ENCODE results near the gene KIF26B. TPM values are rescaled to one million over a fixed set of nuclear protein-coding genes. Genes with fewer than 3 reads are reported as not detected.

KIF26B gene
- total RNA-seq, 6 experiments from 2014 or later = 0.31 to 0.55 (median 0.35) TPM

DNA sequence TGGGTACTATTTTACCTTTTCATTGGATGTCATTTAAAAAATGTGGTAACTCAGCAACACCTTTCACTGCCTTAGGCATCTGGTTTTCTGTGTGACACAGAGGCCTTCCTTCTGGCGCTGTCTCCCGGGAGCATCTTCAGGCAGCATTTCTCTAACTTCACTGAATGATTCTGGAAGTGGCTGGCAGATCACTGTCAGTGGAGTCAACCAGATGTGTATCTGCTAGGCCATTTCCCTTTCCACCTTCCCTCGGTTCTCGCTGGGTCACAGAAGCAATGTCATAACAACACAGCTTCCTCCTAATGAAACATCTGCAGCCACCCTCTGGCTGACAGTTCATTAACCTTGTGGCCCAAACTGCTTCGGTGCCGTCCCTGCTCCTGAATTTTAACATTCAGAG lies 137.8 kb downstream of the KIF26B start:
- no peak for DNase-seq
- 53% methylated on average over 6 of the region's 6 CpGs for WGBS (ENCODE audit: insufficient coverage, low coverage, low lambda C conversion rate, missing lambda C conversion rate)
- H3K27me3 ChIP-seq = no peaks in the 10 kb centered on the region

DNA sequence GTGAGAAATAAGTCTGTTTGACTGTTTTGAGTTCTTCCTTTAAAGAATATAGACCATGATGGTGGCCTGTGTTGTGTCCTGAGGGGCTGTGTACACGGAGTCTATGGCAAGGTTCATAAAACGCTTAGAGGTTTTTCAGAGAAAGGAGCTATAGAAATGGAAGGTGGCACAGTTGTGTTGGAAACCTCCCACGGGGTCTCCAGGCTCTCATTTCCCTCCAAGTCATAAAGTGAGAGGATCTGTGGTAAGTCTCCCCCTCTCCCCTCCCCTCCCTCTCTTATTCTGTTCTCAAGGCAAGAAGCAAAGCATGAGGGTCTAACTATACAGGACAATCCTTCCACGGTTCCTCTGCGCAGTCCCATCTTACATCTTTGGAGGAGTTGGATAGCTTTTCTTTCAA lies 139.2 kb downstream of the KIF26B start:
- intact Hi-C loops (cut with DNase I) = no loop called here
- DNase-seq (no peak), ATAC-seq (no peak)
- no peak for TF ChIP-seq POLR2A (IDR thresholded peaks at IDR 0.05)
- TF ChIP-seq, protein P1, sequence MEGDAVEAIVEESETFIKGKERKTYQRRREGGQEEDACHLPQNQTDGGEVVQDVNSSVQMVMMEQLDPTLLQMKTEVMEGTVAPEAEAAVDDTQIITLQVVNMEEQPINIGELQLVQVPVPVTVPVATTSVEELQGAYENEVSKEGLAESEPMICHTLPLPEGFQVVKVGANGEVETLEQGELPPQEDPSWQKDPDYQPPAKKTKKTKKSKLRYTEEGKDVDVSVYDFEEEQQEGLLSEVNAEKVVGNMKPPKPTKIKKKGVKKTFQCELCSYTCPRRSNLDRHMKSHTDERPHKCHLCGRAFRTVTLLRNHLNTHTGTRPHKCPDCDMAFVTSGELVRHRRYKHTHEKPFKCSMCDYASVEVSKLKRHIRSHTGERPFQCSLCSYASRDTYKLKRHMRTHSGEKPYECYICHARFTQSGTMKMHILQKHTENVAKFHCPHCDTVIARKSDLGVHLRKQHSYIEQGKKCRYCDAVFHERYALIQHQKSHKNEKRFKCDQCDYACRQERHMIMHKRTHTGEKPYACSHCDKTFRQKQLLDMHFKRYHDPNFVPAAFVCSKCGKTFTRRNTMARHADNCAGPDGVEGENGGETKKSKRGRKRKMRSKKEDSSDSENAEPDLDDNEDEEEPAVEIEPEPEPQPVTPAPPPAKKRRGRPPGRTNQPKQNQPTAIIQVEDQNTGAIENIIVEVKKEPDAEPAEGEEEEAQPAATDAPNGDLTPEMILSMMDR (IDR thresholded peaks at IDR 0.05) = no peak
- no peaks in the 10 kb centered on the region for H3K4me1 ChIP-seq
- no peaks in the 10 kb centered on the region for H3K36me3 ChIP-seq
- 72% methylated on average over 3 of the region's 5 CpGs for WGBS (ENCODE audit: insufficient coverage, low coverage, low lambda C conversion rate, missing lambda C conversion rate)
- H3K27ac ChIP-seq = no peak overlapping the region
- H3K4me3 ChIP-seq = no peak overlapping the region
- H3K27me3 ChIP-seq = no peaks in the 10 kb centered on the region
- H3K9me3 ChIP-seq = no peaks in the 10 kb centered on the region

More for the DNA sequence above, 137.8 kb downstream of the KIF26B start:
- H3K9me3 ChIP-seq = no peaks in the 10 kb centered on the region
- no peak overlapping the region for H3K27ac ChIP-seq
- H3K4me3 ChIP-seq = no peak overlapping the region
- no peak for TF ChIP-seq POLR2A (IDR thresholded peaks at IDR 0.05)
- TF ChIP-seq, protein P1 (IDR thresholded peaks at IDR 0.05) = no peak
- no peaks in the 10 kb centered on the region for H3K4me1 ChIP-seq
- no peaks in the 10 kb centered on the region for H3K36me3 ChIP-seq
- no peak for ATAC-seq
- intact Hi-C loops (cut with DNase I) = no loop called here

DNA sequence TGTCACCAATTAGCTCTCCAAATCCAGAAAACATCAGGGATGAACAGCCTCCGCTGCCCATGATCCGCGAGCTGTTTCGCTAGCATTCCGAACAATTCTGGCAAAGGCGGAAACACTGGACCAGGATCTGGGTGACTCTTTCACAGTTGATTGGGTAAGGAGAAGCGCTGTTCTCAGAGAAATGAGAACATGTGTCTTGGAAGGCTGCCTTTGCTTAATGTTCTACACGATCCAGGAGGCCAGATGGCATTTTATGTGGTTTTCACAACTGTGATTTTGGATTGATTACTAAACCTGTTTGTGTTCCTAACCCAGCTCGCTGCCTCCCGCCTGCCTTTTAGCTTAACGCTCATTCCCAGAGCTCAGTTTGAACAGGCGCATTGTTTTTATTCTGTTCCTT lies 144.0 kb downstream of the KIF26B start:
- Histone ChIP-seq H3K4me1 (no peaks in the 10 kb centered on the region), H3K4me3 (no peak overlapping the region), H3K9me3 (no peaks in the 10 kb centered on the region), H3K27me3 (no peaks in the 10 kb centered on the region), H3K27ac (no peak overlapping the region), H3K36me3 (no peaks in the 10 kb centered on the region)
- DNase-seq = no peak
- 85% methylated on average over 10 of the region's 12 CpGs for WGBS (ENCODE audit: insufficient coverage, low coverage, low lambda C conversion rate, missing lambda C conversion rate)
- no peak for ATAC-seq
- intact Hi-C loops (cut with DNase I) = no loop called here
- TF ChIP-seq POLR2A (IDR thresholded peaks at IDR 0.05) = no peak
- TF ChIP-seq, protein P1 (IDR thresholded peaks at IDR 0.05) = no peak

DNA sequence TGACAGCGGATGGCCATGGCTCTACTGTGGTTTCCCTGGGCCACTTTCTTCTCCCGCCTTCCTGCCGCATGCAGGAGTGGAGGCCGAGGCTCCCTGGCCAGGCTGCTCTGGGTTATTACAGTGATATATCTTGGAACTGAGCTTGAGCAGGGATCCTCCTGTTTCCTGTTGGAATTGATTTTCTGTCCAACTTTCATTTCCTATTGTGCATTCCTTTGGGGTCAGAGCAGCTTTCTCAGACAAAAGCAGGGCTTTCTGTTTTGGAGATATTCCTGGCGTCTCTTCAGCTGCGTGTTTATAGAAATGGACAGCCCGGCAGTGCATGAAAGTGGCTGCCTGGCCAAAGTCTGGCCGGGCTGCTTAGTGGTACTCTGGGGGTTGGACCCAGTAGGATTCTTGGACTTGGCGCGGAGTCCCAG lies 146.4 kb downstream of the KIF26B start:
- peak; percentile 69 to 88 (median 82) for ATAC-seq
- DNase-seq = peak in 1 of 3 donors; percentile 32

More for the DNA sequence above, 146.4 kb downstream of the KIF26B start:
- TF ChIP-seq, protein P1 (IDR thresholded peaks at IDR 0.05) = no peak
- no peaks in the 10 kb centered on the region for H3K27me3 ChIP-seq
- WGBS (ENCODE audit: insufficient coverage, low coverage, low lambda C conversion rate, missing lambda C conversion rate) = 38% methylated on average over 9 of the region's 10 CpGs
- intact Hi-C loops (cut with DNase I) = no loop called here
- H3K9me3 ChIP-seq = no peaks in the 10 kb centered on the region
- no peak overlapping the region for H3K4me3 ChIP-seq
- H3K36me3 ChIP-seq = no peaks in the 10 kb centered on the region
- H3K27ac ChIP-seq = no peak overlapping the region
- no peaks in the 10 kb centered on the region for H3K4me1 ChIP-seq
